ENCODE results near the gene ETFA.

The ETFA gene

GRCh38 chr15:76168237-76168984 is 142.9 kb downstream of the ETFA start:
- no peak for DNase-seq

DNA sequence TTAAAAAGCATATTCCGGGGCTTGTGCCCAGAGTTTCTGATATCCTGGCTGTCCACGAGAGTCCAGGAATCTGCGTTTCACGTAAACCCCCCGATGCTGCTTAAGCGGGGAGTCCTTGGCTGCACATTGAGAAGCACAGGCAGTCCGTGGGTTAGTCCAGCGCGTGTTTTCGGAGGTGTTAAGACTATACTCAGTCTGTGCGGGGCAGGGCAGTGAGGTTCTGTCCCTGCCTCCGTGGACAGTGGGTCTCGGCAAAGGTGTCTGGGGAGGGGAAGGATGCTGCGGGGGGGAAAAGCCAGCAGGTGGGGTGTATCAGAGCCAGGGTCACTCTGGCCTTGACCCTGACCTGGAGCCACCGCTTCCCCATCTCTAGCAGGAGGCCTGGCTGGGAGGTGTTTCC is 145.3 kb downstream of the ETFA start:
- no peak for DNase-seq
